GM12864 (cell line): ENCODE measurements around the gene ARID1B.

Experiments used
- DNase-seq: peaks from one replicate; pipeline ENCODE4 v3.0.0-alpha.2; 2011; ENCODE audit warnings: low read depth
- H3K4me3 ChIP-seq: 2 replicates; pipeline ENCODE4 v1.5.1; 2011; ENCODE audit warnings: mild to moderate bottlenecking, low read depth, low read length, control low read depth
- TF ChIP-seq, protein P1 (sequence below): IDR thresholded peaks from 2 replicates; pipeline ENCODE4 v1.5.1; 2011; ENCODE audit warnings: low read depth, mild to moderate bottlenecking, moderate library complexity, low read length, control low read depth, inconsistent platforms; ENCODE audit errors: missing control alignments

Gene ARID1B

DNA sequence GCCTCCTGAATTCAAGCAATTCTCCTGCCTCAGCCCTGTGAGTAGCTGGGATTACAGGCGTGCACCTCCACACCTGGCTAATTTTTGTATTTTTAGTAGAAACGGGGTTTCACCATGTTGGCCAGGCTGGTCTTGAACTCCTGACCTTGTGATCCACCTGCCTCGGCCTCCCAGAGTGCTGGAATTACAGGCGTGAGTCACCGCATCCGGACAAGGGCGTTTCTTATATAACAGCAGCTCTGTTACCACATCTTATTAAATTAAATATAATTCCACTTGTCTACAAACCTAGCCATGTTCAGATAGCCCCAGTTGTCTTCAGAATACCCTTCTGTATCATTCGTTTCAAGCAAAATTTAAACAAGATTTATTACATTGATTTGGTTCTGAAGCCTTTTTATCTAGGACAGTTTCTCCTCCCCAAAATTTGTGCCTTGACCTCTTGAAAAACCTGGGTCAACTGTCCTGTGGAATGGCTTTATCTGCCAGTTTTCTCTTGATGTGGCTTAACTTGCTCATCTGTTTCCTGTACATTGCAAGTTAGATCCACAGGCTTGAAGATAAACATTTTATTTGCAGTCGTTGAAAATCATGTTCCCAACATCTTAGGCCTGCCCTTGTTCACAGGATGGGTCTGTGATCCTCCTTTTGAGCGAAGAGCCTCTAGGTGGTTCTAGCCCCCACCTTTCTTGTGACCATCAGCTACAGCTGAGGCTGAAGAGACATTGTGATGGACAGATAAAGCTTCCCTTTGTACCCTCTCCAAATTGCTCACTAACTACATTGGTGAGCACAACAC lies 132.2 kb downstream of the ARID1B start:
- no peak overlapping the region for H3K4me3 ChIP-seq
- TF ChIP-seq, protein P1, sequence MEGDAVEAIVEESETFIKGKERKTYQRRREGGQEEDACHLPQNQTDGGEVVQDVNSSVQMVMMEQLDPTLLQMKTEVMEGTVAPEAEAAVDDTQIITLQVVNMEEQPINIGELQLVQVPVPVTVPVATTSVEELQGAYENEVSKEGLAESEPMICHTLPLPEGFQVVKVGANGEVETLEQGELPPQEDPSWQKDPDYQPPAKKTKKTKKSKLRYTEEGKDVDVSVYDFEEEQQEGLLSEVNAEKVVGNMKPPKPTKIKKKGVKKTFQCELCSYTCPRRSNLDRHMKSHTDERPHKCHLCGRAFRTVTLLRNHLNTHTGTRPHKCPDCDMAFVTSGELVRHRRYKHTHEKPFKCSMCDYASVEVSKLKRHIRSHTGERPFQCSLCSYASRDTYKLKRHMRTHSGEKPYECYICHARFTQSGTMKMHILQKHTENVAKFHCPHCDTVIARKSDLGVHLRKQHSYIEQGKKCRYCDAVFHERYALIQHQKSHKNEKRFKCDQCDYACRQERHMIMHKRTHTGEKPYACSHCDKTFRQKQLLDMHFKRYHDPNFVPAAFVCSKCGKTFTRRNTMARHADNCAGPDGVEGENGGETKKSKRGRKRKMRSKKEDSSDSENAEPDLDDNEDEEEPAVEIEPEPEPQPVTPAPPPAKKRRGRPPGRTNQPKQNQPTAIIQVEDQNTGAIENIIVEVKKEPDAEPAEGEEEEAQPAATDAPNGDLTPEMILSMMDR: no peak
- no peak for DNase-seq

DNA sequence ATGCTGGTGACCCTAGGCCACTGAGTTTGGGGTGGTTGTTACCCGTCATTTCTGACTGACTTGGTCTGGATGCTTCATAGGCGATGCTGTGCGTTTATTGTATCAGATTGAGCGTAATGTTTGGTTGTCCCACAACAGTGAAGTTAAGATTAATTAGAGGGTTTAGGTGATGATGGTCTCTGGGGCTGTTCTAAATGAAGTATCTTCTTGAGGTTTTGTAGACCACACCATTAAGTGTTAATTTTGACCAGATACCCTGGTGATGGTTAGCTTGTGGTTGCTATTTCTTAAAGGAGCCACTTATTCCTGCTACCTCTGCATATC lies 132.8 kb downstream of the ARID1B start:
- TF ChIP-seq, protein P1: no peak
- no peak overlapping the region for H3K4me3 ChIP-seq
- DNase-seq: no peak

DNA sequence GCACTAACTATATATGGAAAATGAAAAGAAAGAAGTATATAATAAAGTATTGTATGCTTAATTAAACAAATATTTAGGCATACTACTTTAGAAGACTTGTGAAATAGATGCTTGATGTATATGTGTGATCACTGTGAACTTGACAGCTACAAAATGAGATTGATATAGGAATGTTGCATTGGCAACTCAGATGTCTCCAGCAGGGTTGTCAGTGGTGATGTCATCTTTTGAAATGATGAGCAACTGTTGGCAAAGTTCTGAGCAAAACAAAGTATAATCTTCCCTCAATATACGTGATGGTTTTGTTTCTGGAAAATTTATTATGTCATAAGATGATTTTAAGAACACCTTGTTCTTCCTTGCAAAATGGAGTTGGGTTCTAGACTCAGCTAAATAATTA lies 133.8 kb downstream of the ARID1B start:
- no peak overlapping the region for H3K4me3 ChIP-seq
- TF ChIP-seq, protein P1: no peak
- no peak for DNase-seq

DNA sequence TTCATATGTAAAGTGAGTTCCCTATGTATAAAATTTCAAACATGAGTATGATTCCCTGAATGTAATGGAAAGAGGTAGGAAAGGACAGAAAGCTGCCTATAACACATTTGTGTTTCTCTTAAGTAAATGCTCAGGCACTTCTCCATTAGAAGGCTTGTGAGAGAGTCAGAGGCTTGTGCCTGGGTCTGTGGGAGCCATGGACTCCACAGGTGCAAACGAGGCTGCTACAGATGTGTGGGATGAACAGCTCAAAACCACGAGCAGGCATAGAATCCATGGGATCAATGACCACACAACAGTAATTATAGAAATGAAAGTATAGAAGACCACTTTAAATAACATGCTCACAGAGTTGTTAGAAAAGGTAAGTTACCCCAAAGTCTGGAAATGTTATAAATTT lies 134.4 kb downstream of the ARID1B start:
- TF ChIP-seq, protein P1: no peak
- H3K4me3 ChIP-seq: no peak overlapping the region
- no peak for DNase-seq

DNA sequence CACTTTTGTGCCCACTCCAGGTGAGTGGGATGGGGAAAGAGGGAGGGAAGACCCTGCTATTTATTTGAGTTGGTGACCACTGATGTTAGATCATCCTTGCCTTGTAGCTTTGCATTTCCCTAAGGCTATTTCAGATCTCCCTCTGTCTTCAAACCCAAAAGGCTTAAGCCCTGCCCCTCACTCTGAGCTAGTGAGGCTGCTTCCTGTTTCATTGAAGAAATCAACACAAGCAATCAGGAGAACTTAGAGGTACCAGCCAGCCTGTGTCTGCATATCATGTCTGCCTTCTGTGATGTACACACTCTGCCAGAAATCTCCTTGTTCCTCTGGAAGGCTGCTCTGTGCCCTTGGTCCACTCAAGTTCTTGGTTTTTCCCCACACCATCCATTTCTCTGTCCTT lies 135.3 kb downstream of the ARID1B start:
- no peak overlapping the region for H3K4me3 ChIP-seq
- DNase-seq: no peak
- TF ChIP-seq, protein P1: no peak

DNA sequence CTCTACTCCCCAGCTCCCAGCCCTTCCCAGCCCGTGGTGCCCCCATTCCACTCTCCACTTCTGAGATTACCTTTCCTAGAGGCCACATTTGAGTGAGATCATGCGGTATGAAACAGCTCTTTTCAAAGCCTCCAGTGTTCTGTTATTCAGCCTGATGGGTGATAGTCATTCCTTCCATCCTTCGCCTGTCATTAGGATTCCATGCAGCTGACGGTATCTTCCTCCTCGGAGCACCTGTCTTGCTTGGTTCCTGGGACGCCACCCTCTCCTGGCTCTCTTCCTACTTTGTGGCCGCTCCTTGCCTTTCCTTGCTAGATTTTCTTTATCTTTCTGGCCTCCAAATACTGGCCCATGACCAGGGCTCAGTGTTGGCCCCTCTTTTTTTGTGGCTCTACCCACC lies 137.0 kb downstream of the ARID1B start:
- TF ChIP-seq, protein P1: no peak
- H3K4me3 ChIP-seq: no peak overlapping the region
- DNase-seq: no peak
